ENCODE measurements around the gene PHYKPL. TPM values are rescaled to one million over a fixed set of nuclear protein-coding genes. Genes with fewer than 3 reads are reported as not detected.

Gene PHYKPL
- total RNA-seq, 1 experiment from 2014 or later: 48.8 TPM

DNA sequence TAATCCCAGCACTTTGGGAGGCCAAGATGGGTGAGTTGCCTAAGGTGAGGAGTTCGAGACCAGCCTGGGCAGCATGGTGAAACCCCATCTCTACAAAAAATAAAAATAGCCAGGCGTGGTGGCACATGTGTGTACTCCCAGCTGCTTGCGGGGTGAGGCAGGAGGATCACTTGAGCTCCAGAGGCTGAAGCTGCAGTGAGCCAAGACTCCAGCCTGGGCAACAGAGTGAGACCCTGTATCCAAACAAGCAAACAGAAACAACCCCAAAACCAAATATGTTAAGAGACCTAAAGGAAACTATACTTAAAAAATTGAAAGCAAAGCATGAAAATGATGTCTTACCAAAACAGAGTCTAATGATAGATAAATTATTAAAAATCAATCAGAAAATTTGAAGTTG, 15.8 kb downstream of the PHYKPL start:
- Histone ChIP-seq H3K56ac (ENCODE audit: insufficient read length, low read depth, low read length) (no peak overlapping the region), H3K14ac (ENCODE audit: insufficient read depth, low read length) (no peak overlapping the region), H3K79me2 (ENCODE audit: insufficient read depth, low read length) (no peaks in the 10 kb centered on the region), H4K5ac (ENCODE audit: insufficient read length, low read depth, low read length) (no peak overlapping the region), H2BK15ac (ENCODE audit: low read depth, low read length) (no peak overlapping the region), H2BK12ac (ENCODE audit: insufficient read length, low read depth, low read length) (no peak overlapping the region), H2BK20ac (ENCODE audit: low read depth, low read length, poor library complexity, severe bottlenecking) (no peak overlapping the region), H2BK5ac (ENCODE audit: insufficient read length, low read length) (no peak overlapping the region), H3K4ac (ENCODE audit: low read depth, low read length) (no peak overlapping the region), H3K9me3 (ENCODE audit: control insufficient read depth, low read depth, low read length) (no peaks in the 10 kb centered on the region), H2AFZ (ENCODE audit: low read length) (no peak overlapping the region), H3K4me2 (ENCODE audit: insufficient read depth, insufficient read length, low read length) (no peak overlapping the region), H3K27ac (ENCODE audit: insufficient read length, low read depth, low read length) (no peak overlapping the region), H3K23ac (ENCODE audit: insufficient read length, low read depth, low read length) (no peak overlapping the region), H4K8ac (replicated peaks; ENCODE audit: insufficient read length, low read depth, low read length) (no peak overlapping the region), H3K27me3 (ENCODE audit: insufficient read depth, low read length) (no peaks in the 10 kb centered on the region), H2BK120ac (ENCODE audit: low read depth, low read length, poor library complexity, severe bottlenecking) (no peak overlapping the region), H2AK5ac (ENCODE audit: insufficient read length, low read length) (no peak overlapping the region), H3K79me1 (ENCODE audit: insufficient read depth, low read depth, low read length, poor library complexity, severe bottlenecking) (no peaks in the 10 kb centered on the region), H3T11ph (ENCODE audit: low read length) (no peak overlapping the region), H3K23me2 (ENCODE audit: insufficient read length, low read depth, low read length, poor library complexity, severe bottlenecking) (no peaks in the 10 kb centered on the region), H3K9ac (ENCODE audit: extremely low read depth, insufficient read length, low read length) (no peak overlapping the region), H4K91ac (ENCODE audit: insufficient read length, low read depth, low read length) (no peak overlapping the region), H4K20me1 (ENCODE audit: control insufficient read depth, insufficient read depth, insufficient read length) (no peaks in the 10 kb centered on the region), H3K18ac (ENCODE audit: insufficient read length, low read depth, low read length) (no peak overlapping the region), H3K4me1 (ENCODE audit: insufficient read depth, low read length) (no peaks in the 10 kb centered on the region)
- DNase-seq: no peak
- Mint-ChIP-seq H3K4me3 (no peak overlapping the region), H3K36me3 (ENCODE audit: insufficient read depth in 1 of 3, low read depth in 3 of 3) (peaks cover 32 to 94% (median 84%) of the 10 kb centered on the region in 3 experiments; a peak in 6 of 7 replicates), H3K9me3 (no peaks in the 10 kb centered on the region), H3K27me3 (ENCODE audit: low read depth) (peaks cover 2% of the 10 kb centered on the region; the same call in 1 of the 2 replicates), H3K27ac (no peak overlapping the region), H3K4me1 (peaks cover 13 to 16% of the 10 kb centered on the region in 2 experiments)
- TF ChIP-seq, protein P1, sequence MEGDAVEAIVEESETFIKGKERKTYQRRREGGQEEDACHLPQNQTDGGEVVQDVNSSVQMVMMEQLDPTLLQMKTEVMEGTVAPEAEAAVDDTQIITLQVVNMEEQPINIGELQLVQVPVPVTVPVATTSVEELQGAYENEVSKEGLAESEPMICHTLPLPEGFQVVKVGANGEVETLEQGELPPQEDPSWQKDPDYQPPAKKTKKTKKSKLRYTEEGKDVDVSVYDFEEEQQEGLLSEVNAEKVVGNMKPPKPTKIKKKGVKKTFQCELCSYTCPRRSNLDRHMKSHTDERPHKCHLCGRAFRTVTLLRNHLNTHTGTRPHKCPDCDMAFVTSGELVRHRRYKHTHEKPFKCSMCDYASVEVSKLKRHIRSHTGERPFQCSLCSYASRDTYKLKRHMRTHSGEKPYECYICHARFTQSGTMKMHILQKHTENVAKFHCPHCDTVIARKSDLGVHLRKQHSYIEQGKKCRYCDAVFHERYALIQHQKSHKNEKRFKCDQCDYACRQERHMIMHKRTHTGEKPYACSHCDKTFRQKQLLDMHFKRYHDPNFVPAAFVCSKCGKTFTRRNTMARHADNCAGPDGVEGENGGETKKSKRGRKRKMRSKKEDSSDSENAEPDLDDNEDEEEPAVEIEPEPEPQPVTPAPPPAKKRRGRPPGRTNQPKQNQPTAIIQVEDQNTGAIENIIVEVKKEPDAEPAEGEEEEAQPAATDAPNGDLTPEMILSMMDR (conservative IDR thresholded peaks at IDR 0.05): no peak
- whole genome bisulfite sequencing (ENCODE audit: extremely low coverage, insufficient read length, low lambda C conversion rate): no CpG with 5 or more reads among the region's 3 CpGs
